GM21367 (cell line): ENCODE results near the gene GREM1.

Experiments used
- ATAC-seq: cut with Tn5 transposase; IDR thresholded peaks from one replicate; pipeline ENCODE4 v1.9.1; 2021; ENCODE audit not compliant: unreplicated experiment

Gene GREM1

GRCh38 chr15:32717426-32718226 is at the start of gene GREM1:
Gene GREM1, plus strand, starts transcription at chr15:32718004. Its CDS starts 12,687 bp downstream, at chr15:32730691.
- ATAC-seq = no peak

- no peak for ATAC-seq
Measured at GRCh38 chr15:32668942-32669341, 48.9 kb upstream of the GREM1 start.

- no peak for ATAC-seq
Measured at GRCh38 chr15:32669896-32670611, 47.8 kb upstream of the GREM1 start.

- ATAC-seq = no peak
Measured at GRCh38 chr15:32670623-32671022, 47.2 kb upstream of the GREM1 start.

- ATAC-seq = no peak
Measured at GRCh38 chr15:32671339-32672325, 46.2 kb upstream of the GREM1 start.

GRCh38 chr15:32674681-32675080 is 43.1 kb upstream of the GREM1 start:
- no peak for ATAC-seq

GRCh38 chr15:32675466-32675865 is 42.3 kb upstream of the GREM1 start:
- no peak for ATAC-seq

- ATAC-seq = no peak
Measured at GRCh38 chr15:32676169-32676568, 41.6 kb upstream of the GREM1 start.

GRCh38 chr15:32677238-32677750 is 40.5 kb upstream of the GREM1 start:
- no peak for ATAC-seq

- no peak for ATAC-seq
Measured at GRCh38 chr15:32679298-32679690, 38.5 kb upstream of the GREM1 start.

GRCh38 chr15:32682569-32682968 is 35.2 kb upstream of the GREM1 start:
- no peak for ATAC-seq

GRCh38 chr15:32682977-32683630 is 34.7 kb upstream of the GREM1 start:
- no peak for ATAC-seq

- ATAC-seq = no peak
Measured at GRCh38 chr15:32683906-32684584, 33.8 kb upstream of the GREM1 start.

- no peak for ATAC-seq
Measured at GRCh38 chr15:32685576-32685975, 32.2 kb upstream of the GREM1 start.

GRCh38 chr15:32687556-32687955 is 30.2 kb upstream of the GREM1 start:
- ATAC-seq = no peak

- ATAC-seq = no peak
Measured at GRCh38 chr15:32688151-32688639, 29.6 kb upstream of the GREM1 start.

- ATAC-seq = no peak
Measured at GRCh38 chr15:32690941-32691688, 26.7 kb upstream of the GREM1 start.

GRCh38 chr15:32691689-32692038 is 26.1 kb upstream of the GREM1 start:
- no peak for ATAC-seq

- no peak for ATAC-seq
Measured at GRCh38 chr15:32692286-32692685, 25.5 kb upstream of the GREM1 start.
